A549 (cell line): Measurements from ENCODE around the gene TBC1D24.

ENCODE experiments used
- CTCF ChIP-seq: fragments of >200 bp; sonication (Bioruptor Twin); formaldehyde crosslinking; IDR thresholded peaks from 3 replicates; pipeline ENCODE4 v1.5.1; 2016
- HDAC2 ChIP-seq: fragments of 200-600 bp; sonication (generic); IDR thresholded peaks from 2 replicates; pipeline ENCODE4 v1.6.1; 2016
- POLR2A ChIP-seq: IDR thresholded peaks from 2 replicates; pipeline ENCODE4 v1.6.1; 2012; ENCODE audit warnings: mild to moderate bottlenecking, low read length
- RAD21 ChIP-seq, 2 experiments: fragments of >200 bp in 1 of 2; sonication (Bioruptor Twin) in 1 of 2; formaldehyde crosslinking in 1 of 2; IDR thresholded peaks in 1 of 2; conservative IDR thresholded peaks in 1 of 2; 2 replicates in 1 of 2; 3 replicates in 1 of 2; pipeline ENCODE4 v1.6.1; 2012 to 2018; ENCODE audit warnings: inconsistent platforms in 1 of 2
- RARB ChIP-seq: fragments of 250-450 bp; sonication (Bioruptor Pico); IDR thresholded peaks from 2 replicates; pipeline ENCODE4 v1.8.0; 2021; ENCODE audit warnings: mild to moderate bottlenecking, moderate library complexity
- RFX5 ChIP-seq: fragments of 450-650 bp; IDR thresholded peaks from 2 replicates; pipeline ENCODE4 v1.7.1; 2014; ENCODE audit warnings: antibody characterized with exemption, mild to moderate bottlenecking, moderate library complexity
- USF2 ChIP-seq: fragments of 450-650 bp; IDR thresholded peaks from 2 replicates; pipeline ENCODE4 v1.6.1; 2014; ENCODE audit warnings: antibody characterized with exemption

- no peak for TF ChIP-seq POLR2A
- TF ChIP-seq CTCF, result no peak
- no peak for TF ChIP-seq RARB (CRISPR knock-in tag)
- TF ChIP-seq RFX5, result no peak
- no peak for TF ChIP-seq USF2
- no peak for TF ChIP-seq HDAC2
- no peak for TF ChIP-seq RAD21 (conservative IDR thresholded peaks at IDR 0.05 in 1 of 2, IDR thresholded peaks at IDR 0.05 in 1 of 2)
Measured at GRCh38 chr16:2438121-2438520, 36.8 kb upstream of the TBC1D24 start.
